ENCODE measurements around the gene CORO6.

Gene CORO6

DNA sequence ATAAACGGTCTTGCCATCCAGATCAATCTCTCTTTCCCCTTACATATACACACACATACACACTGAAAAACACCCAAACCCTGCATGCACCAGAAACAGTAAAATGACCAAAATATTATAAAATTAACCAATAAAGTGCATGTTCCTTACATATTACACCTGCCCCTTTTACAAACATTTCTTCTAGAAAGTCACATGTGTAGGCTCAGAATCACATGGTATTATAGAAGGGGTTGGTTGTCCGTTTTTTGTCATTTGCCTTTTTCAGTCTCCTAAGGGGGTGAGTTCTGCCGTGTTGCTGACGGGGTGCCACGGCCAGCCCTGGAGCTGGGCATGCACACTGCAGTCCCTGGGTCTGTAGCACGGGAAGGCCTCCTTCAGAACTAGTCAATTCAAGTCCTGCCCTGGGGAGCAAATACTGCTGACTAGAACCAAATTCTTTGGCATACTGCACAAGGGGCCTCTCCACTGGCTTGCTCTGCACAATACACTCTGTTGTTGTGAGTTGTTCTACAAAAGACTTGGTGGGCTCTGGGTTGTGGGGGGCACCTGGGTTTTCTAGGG lies 8.0 kb upstream of the CORO6 start:
- DNase-seq = no peak

DNA sequence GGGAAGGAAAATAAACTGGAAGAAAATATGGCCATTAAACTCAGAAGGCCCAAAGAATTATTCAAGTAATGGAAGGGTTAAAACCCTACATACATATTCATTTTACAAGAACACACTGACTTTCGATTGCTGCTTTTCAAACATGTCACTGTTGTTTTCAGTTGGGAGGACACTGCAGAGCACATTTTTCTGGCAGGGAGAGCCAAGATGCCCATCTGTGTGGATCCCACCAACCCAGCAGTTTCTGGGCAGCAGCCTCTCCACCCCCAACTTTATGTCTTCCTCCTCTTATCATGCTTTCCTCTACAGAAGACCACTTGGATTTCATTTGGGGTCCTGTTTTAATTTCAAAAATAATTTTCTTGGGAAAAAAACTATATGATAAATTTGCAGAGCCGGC lies 7.1 kb upstream of the CORO6 start:
- no peak for DNase-seq

DNA sequence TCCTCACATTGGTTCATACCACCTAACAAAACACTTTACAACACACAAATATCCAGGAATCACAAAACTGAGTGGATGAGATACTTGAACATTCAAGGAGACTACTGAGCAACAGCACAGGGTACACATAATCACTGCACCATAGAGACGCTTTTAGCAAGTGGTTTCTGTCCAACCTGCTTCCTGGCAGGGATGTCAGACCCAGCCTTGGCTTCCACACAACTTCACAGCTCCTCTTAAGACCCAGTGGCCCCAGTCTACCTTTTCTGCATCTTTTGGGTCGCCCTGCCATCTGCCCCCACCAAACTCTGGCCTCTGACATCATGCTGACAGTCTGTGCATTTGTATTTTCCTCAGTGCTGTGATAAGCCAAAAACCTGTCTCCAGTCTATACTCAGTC lies 5.9 kb upstream of the CORO6 start:
- DNase-seq = no peak

DNA sequence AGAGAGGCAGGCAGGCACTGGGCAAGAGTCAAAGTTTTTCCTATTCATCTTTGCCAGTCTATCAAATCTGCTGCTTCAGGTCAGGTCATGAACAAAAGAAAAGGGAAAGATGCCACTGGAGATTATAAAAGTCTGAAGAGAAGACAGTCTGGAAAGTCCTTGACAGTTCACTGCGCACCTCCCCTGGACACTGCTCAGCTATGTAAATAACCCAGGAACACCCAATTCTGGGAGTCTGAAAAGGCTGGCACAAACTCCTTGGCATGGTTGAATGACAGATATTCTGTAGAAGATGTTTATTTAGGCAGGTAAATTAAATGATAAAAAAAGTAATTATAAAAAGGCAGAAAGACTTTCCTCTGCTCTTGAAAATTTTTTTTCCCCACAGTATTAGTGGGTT lies 5.2 kb upstream of the CORO6 start:
- DNase-seq = no peak

DNA sequence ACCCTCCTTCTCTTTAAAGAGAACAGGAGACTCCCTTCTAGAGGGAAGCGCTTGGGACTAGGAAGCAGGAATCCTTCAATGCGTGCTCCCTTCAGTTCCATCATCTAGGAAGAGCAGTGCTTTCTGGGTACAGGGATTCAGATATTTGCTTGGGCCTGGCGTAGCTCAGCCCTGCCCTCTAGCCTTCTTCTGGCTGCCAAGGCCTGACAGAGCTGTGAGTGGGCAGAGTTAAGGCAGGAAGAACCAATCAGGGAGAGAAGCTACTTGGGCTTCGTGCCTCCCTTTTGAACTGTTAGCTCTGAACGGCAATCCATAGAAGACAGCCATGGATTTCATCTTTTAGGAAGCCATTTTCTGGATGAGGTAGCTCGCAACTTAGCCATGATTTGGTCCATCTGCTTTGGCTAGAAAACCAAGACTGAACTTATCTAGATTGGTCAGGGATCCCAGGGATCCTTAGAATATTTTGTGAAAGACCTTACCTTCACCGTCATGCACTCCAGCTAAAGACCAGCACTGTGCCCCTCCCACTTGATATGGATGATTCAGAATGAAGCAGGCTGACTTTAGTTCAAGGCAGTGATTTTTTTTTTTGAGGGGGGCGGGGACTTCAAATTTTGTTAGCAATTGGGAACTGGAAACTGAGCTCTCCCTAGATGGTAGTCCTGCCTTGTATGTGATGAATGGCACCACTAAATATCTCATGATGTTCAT lies 2.5 kb upstream of the CORO6 start:
- no peak for DNase-seq

DNA sequence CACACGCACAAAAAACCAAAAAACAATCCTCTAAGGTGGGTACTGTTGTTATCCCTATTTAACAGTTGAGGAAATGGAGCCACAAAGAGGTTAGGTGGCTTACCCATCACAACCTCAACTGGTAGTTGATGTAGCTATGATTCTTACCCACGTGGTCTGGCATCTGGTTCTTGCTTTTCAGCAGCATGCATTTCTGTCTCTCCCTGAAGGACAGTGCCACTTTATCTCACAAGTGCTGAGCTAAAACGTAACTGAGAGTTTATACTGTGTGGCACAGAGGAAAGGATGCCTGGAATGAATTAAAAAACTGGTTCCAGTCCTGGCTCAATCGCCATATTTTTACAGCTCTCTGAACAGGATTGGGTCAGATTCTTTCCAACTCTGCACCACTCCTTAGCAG lies 1.9 kb upstream of the CORO6 start:
- no peak for DNase-seq

DNA sequence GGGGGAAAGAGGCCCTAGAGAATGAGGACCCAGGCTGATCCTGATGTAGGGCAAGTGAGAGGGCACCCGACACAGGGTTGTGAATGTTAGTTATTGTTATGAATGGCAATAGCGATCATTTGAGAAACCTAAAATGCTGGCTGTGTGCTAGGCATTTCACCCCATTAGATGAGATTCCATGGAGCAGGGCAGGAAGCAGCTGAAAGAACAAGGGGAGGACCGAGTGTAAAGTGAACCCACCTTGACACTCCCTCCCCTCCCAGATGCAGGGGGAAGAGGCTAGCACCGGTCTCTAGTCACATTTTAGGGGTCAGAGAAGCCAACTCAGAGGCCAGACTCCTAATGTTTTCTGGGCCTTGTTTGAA lies 553 bp upstream of the CORO6 start:
- DNase-seq = no peak

DNA sequence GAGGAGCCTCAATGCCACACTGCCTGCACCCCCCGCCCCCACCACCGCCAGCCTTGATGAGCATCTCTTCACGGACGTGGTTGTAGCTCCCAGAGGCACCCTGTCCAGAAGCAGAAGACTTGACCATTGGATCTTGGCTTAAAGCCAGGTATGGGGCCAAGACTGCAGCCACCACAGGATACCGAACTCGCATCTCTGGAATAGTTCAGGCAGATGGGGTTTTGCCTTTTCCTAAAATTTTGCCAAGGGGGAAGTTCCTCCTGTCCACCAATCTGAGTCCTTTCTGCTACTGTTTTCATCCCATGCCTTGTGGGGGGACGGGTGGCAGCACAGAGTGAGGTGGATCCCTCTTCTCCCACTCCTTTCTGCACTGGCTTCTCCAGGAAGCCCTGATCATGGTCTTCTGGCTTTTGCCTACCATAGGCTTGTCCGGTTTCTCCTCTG lies 939 bp downstream of the CORO6 start:
- DNase-seq = no peak

DNA sequence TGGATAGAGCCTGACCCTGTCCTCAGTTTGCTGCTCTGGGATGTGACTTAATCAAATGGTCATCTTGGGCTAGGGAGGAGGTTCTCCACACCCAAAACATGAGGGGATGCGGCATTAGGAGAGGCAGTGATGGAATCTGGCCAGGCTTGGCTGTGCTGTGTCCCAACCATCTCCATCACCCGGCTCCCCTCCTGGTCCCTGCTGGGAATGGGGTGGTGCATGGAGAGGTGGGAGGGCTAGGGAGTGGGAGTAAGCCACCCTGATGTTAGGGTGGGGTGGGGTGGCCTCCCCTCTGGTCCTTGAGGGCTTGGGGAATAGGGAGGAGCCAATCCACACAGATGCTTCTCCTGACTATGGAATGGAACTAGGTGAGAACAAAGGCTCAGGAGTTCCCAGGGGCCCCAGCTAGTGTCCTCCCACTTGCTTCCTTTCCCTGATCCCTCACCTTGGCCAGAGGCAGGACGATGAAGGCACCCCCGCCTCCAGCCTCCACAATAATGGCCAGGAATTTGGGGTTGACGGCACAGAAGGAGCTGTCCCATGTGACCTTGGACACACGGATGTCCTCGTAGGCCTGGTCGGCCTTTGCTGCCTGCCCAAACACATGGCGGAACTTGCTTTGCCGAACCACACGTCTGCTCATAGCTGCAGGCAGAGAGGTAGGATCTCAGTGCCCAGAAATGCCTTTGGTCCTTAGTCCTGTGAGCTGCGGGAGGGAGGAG lies 1.8 kb downstream of the CORO6 start:
- DNase-seq = no peak

DNA sequence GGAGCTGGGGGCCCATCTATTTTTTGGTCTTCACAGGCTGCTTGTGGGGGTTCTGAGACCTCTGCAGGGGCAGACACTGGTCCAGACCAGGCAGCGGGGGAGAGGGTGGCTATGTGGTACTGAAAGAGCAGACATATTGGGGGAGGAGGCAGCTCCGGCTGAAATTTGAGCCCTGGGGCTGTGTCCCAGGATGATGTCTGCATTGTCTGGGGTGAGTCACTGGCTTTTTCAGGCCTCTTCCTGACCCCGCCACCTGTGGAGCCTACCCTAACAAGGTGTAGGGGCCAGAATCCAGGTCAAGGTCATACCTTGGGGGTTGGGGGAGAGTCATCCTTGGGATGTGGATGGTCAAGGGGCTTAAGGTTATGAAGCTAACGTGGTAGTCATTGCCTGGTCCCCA lies 2.4 kb downstream of the CORO6 start:
- no peak for DNase-seq

DNA sequence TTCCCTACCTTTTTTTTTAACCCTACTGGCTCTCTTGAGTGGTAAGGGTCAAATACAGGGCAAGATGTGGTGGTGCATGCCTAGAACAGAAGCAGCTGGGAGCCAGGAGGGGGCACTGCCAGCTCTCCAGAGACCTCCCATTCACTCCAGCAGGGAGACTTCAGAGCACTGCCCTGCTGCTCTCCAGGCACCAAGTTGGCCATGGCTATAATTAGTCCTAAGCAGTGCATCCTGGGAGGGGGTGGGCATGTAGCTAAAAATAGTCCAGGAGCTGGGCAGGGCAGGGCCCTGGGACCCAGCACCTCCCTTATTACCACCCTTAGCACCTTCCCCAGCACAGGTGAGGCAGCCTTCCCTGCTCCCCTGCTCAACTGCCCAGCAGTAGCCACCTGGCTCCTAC lies 3.5 kb downstream of the CORO6 start:
- no peak for DNase-seq

DNA sequence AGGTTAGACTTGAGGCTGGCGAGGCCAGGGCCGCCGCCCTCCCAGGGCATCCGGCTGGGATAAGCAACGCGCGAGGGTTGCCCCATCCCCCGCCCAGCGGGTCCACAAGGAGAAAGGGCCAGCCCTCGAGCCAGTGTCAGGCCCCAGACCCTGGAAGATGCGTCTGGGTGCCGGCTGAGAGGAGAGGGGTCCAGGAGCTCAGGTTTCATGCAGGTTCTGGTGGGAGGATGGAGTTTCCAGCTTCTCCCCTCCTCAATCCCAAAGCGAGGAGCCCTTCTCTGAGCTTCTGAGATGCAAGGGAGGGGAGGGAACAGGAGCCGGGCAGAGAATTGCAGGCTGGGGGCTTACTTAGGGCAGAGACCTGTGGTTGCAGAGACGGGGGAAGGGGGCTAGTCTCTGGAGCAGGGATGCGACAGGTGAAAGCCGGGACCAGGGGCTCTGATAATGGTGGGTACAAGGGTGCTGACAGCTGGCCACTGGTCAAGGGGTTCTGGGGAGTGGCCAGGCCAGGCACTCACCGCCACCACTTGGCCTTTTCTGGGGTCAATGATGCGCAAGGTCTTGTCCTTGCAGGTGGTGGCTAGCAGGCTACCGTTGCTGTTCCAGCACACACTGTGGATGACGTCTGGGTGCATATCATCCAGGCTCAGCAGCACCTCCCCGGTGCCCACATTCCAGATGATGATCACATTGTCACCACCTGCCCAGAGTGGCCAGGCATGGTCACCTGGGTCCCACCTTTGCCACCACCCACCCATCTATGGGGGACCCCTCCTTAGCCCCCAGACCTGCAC lies 4.2 kb downstream of the CORO6 start:
- DNase-seq = no peak

DNA sequence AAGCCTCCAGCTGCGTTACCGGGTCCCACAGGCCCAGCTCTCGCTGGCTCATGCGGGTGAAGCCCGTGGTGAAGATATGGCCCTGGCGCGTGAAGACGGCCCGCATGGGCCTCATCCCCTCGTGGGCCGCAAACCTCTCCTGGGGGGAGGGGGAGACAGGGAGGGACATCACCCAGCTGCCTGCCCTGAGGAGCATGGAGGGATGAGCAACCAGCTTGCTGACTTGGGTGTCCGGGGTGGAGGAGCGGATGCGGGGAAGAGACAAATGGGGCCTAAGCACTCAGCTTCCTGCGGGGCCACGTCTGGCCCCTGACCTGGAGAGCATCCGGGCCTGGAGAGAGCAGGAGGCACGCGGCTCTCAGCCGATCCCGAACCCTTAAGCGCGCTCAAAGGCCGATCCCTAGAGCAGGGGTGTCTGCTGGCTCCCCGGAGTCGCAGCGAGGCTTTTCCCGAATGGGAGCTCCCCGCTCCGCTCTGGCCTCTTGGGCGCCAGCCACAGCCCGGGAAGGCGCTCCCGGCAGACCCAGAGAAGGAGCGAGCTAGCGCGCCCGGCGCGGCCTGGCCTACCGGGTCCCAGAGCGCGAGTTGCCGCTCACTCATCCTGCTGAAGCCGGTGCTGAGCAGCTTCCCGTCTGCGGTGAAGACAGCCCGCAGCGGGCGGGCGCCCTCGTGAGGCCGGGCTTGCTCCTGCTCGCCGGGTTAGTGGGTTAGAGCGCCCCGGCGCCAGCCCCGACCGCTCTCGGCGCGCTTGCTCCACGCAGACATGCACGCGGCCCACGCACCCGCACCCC lies 5.0 kb downstream of the CORO6 start:
- DNase-seq = peak; percentile 53

DNA sequence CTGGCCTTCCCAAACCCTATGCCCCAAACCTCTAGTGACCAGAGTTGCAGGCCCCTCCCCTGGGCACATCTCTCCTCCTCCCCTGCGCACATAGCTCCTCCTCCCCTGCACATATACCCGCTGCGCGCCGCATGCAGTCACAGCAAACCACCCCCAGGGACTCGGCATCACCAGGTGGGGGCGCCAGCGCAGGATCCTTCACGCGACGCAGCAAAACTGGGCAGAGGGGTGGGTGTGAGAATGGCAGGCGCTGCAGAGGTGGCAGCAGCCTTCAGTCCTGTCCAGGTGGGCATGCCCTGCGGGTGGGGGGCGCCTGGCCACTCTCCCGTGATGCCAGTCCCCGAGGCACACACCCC lies 5.6 kb downstream of the CORO6 start:
- DNase-seq = peak; percentile 83

DNA sequence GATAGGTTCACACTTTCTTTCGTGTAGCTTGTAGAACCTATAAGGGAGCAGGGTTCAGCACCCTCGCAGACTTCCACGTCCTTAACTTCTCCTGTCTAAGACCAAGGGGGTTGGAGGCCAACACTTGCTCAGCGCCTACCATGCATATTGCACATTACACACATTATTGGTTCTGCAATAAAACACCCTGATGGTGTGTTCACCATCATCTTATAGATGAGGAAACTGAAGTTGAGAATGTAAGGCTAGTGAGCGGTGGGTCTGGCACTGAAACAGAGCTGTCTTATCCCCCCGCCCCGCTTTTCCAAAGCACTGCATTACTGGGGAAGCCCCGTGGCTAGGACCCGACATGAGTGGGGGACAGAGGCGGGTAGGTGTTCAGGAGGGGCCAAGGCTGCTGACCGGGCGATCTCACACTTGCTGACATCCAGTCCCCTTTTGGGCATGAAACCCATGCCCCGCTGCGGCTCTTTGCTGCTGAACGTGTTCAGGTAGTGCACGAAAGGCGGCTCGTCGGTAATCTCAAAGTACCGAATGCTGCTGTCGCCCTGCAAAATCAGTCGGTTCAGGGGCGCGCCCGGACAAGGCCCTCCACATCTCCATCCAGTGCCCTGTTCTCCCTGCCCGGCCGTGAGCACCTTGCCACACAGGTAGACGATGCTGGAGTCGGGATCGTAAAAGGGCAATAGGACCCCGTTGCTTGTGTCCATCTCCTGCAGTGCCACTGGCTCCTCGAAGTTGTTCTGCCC lies 6.2 kb downstream of the CORO6 start:
- DNase-seq = no peak

DNA sequence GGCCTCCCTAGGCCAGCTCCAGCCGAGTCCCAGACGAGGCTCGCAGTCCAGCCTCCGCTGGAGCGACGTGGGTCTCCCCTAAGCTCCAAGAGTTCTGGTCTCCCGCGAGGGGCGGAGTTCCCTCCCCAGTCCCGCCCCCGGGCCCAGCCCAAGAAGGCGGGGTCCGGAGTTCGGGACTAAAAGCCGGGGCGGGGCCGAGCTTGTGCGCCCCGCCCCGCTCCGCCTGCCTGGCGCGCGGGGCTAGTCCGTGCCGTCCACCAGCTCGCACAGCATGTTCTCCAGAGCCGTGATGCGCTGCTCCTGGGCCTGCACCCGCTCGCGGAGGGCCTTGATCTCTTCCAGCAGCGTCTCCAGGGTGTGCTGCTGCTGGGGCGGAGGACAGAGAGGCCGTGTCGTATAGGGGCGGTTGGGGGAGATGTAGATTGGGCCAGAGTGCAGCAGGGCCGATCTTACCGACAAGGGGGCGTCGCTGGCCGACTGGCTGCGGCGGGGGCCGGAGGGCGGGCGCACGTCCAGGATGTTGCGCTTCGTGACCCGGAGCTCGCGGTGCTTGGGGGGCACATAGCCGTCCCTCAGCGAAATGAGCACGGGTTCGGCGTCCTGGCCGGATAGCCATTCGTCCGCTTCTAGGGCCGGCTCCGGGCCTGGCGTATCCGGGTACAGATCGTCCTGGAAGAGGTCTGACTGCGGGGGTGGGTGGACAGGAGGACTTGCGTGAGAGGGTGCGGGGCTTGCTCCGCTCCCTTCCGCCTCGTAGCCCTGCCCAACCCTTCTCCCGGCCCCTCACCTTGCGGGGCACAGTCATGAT lies 7.0 kb downstream of the CORO6 start:
- peak; percentile 79 for DNase-seq

DNA sequence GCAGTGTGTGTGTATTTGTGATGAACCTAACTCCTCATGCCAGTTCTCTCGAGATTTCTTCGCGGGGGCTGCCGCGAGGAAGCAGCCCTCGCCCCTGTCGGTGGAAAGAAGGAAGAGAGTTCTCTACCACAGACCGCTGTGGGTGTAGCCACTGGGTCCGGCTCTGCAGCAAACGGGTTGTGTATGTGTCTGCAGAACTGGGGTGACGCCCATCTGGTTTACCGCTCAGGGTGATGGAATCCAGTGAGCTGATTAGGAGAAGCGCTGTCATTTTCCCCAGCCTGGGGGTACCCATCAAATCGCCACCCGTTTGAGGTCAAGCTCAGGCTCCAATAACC lies 7.7 kb downstream of the CORO6 start:
- DNase-seq = no peak

DNA sequence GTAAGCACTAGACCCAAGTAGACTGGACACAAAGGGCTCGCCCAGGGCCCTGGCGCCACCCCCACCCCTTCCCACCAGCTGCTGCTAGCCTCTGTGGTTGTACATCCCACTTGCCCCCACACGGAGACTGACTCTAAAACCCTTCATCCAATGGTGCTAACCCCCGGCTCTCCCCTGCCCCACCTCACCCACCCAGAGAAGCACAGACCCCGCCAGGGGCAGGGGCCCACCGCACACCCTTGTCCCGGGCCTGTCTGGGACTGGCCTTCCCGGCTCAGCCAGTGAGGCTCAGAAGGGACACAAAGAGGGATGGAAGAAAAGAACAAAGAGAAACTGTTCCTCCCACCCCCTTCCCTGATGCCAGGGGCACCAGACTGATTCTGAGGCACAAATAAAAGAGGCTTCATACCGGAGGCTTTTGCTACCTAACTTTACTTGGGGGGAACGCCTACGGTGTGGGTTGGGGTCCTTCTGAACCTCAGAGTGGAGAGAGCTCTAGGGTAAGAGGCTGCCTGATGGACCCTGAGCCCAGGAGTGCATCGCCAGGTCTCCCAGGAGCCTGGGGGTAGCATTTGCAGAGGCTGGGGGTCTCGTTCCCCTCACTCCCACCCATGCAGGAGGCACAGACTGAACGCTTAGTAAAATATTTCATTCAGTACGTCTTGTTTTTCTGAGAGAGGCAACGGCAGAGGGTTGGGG lies 8.2 kb downstream of the CORO6 start:
- DNase-seq = no peak

DNA sequence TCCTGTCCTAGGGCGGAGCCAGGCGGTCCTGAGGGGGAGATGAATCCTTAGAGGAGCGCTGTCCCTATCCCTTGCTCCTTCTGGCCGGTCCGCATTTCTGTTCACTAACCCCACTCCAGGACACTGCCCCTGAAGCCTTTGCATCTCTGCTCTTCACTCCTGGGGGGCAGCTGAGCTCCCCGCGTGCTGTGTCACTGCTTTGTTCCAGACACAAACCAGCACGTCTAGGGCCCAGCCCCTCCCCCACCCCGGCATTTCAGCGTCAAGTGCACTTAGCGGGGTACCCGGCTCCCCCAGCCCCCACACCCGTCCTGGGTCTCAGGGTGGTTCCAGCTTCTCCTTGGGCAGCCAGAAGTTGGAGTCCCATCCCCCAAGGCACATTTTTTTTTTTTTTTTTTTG lies 8.9 kb downstream of the CORO6 start:
- no peak for DNase-seq

DNA sequence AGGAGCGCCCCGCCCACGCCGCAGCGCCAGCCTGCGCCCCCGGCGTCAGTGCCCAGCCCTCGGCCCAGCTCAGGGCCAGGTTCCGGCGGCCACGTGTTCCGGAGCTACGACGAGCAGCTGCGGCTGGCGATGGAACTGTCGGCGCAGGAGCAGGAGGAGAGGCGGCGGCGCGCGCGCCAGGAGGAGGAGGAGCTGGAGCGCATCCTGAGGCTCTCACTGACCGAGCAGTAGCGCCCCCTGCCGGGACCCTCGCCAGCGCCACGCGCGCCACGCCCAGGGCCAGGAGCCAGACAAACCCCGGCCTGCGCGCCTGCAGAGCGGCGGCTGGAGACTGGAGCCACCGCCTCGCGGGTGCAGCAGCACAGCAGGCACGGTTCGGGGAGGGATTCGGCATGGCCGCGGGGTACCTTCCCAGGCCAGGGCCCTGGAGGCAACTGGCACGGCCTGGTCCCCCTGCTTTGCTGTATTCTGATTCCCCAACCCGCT lies 9.3 kb downstream of the CORO6 start:
- no peak for DNase-seq
